Mucosa of descending colon (tissue), 3 donors: Measurements from ENCODE around the gene INHBE. TPM values are rescaled to one million over a fixed set of nuclear protein-coding genes. Genes with fewer than 3 reads are reported as not detected.
"Not testable (repeated sequence)": the region's sequence is repeated elsewhere in the genome, so short reads cannot be mapped to it uniquely, and the experiment has no call there.

ENCODE experiments used
- ATAC-seq: fragments of 200-7000 bp; cut with Tn5 transposase; one replicate; pipeline ENCODE4 v1.9.1; 2020; ENCODE audit warnings: mild to moderate bottlenecking, moderate library complexity
- DNase-seq, 3 donors: peaks; one replicate each; pipeline ENCODE4 v3.0.0-alpha.2; 2020
- H3K36me3 ChIP-seq: fragments of 200-600 bp; one replicate; pipeline ENCODE4 v1.8.0; 2021; ENCODE audit warnings: low read depth, mild to moderate bottlenecking
- H3K4me1 ChIP-seq: fragments of 200-600 bp; one replicate; pipeline ENCODE4 v1.8.0; 2021; ENCODE audit warnings: low read depth, mild to moderate bottlenecking
- H3K4me3 ChIP-seq: fragments of 200-600 bp; one replicate; pipeline ENCODE4 v1.8.0; 2021; ENCODE audit warnings: mild to moderate bottlenecking
- H3K9me3 ChIP-seq: fragments of 200-600 bp; one replicate; pipeline ENCODE4 v1.8.0; 2021; ENCODE audit warnings: mild to moderate bottlenecking
- intact Hi-C, 2 donors: fragments of 100-400 bp; cut with DNase I in 1 of 2; cut with micrococcal nuclease in 1 of 2; formaldehyde crosslinking; loops; one replicate each; pipeline versions ENCODE4 v1.11.0 to v1.11.1; 2022; cut with DNase I, micrococcal nuclease
- long read RNA-seq, 2 donors: library from polyadenylated mRNA; unstranded; transcript quantifications; one replicate each; pipeline ENCODE4 v2.0.0, GENCODE V29; 2019 to 2021
- total RNA-seq, 3 donors: library from RNA; stranded (reverse); fragmentation: NEBNext Ultra II Directional in 2 of 3; extraction: Animal tissue kit (Norgen Biotek cat#: 25700) in 2 of 3; gene quantifications; one replicate each; pipeline versions ENCODE4 v1.2.1 to v1.2.4, GENCODE V29; 2021 to 2023
- TF ChIP-seq, protein P1 (sequence below): fragments of 200-600 bp; IDR thresholded peaks from one replicate; pipeline ENCODE4 v1.8.0; 2022; ENCODE audit warnings: antibody characterized with exemption, mild to moderate bottlenecking
- donor health status: DM: no; HTN: no; CAD: no; lungs with moderate emphysema.
- donor health status: DM: no; HTN: no; CAD: no.
- donor health status: DM: no; HTN: yes; CAD: no.

Gene INHBE, protein sequence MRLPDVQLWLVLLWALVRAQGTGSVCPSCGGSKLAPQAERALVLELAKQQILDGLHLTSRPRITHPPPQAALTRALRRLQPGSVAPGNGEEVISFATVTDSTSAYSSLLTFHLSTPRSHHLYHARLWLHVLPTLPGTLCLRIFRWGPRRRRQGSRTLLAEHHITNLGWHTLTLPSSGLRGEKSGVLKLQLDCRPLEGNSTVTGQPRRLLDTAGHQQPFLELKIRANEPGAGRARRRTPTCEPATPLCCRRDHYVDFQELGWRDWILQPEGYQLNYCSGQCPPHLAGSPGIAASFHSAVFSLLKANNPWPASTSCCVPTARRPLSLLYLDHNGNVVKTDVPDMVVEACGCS
- not detected for total RNA-seq
- long read RNA-seq, donor 1 = 0 reads
- long read RNA-seq, donor 2 = 0 reads

DNA sequence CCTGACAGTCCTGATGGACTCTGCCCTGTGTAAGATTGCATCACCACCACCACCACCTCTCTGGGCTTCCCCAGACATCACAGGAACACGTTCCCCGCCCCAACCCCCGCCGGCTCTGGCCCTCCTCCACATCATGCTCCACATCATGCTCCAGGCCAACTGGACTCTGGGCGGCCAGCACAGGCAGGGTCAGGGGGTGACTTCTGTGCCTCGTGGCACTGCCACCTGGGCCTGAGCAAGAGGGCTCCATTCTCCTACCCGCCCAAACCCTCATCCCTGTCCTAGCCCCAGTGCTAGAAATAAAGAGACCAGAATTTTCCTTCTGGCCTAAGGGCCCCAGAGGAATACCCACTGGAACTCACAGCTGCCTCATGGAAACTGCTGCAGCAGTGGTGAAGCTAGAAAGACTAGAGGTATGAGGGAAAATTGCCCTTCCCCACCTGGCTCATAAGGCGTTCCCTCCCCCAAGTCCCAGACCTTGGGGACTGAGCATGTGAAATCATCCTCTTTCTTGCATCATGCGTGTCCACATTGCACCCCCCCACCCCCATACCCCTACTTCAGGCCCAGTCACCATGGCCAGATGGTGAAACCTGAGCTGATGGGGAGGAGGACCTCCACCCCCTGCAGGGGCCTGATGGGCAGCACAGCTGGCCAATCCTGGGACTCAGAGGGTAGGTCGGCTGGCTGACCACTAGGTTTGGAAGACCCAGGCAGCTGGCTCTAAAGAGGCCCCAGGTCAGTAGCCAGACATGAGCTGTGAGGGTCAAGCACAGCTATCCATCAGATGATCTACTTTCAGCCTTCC is at the start of gene INHBE:
TSS of gene INHBE (plus strand) at position 742 of the 808 bp plus-strand sequence. CDS start 230 bp downstream, outside the sequence.
- H3K4me3 ChIP-seq = no peak within 1 kb of the TSS
- intact Hi-C loops = loop anchor here (10.0 kb wide), 3 partner anchors 150 to 190 kb away; no protein-coding TSS in a partner anchor
- no peaks in the 10 kb centered on the region for H3K36me3 ChIP-seq
- DNase-seq (no peak), ATAC-seq (no peak)
- TF ChIP-seq, protein P1, sequence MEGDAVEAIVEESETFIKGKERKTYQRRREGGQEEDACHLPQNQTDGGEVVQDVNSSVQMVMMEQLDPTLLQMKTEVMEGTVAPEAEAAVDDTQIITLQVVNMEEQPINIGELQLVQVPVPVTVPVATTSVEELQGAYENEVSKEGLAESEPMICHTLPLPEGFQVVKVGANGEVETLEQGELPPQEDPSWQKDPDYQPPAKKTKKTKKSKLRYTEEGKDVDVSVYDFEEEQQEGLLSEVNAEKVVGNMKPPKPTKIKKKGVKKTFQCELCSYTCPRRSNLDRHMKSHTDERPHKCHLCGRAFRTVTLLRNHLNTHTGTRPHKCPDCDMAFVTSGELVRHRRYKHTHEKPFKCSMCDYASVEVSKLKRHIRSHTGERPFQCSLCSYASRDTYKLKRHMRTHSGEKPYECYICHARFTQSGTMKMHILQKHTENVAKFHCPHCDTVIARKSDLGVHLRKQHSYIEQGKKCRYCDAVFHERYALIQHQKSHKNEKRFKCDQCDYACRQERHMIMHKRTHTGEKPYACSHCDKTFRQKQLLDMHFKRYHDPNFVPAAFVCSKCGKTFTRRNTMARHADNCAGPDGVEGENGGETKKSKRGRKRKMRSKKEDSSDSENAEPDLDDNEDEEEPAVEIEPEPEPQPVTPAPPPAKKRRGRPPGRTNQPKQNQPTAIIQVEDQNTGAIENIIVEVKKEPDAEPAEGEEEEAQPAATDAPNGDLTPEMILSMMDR = no peak
- H3K9me3 ChIP-seq = no peaks in the 10 kb centered on the region
- H3K4me1 ChIP-seq = peaks cover 9% of the 10 kb centered on the region

DNA sequence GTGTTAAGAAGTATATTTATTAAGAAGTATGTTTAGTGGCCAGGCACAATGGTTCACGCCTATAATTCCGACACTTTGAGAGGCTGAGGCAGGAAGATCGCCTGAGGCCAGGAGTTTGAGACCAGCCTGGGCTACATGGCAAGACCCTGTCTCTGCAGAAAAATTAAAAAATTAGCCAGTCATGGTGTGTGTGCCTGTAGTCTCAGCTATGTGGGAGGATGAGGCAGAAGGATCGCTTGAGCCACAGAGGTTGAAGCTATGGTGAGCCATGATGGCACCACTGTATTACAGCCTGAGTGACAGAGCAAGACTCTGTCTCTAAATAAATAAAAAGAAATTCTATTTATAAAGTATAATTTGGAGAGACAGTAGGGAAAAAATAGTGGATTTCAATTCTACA is 44.6 kb upstream of the INHBE start:
- no peaks in the 10 kb centered on the region for H3K4me1 ChIP-seq
- no peaks in the 10 kb centered on the region for H3K9me3 ChIP-seq
- H3K36me3 ChIP-seq = no peaks in the 10 kb centered on the region
- TF ChIP-seq, protein P1 = no peak
- intact Hi-C loops = no loop called here
- no peak overlapping the region for H3K4me3 ChIP-seq
- no peak for DNase-seq
- ATAC-seq = no peak

DNA sequence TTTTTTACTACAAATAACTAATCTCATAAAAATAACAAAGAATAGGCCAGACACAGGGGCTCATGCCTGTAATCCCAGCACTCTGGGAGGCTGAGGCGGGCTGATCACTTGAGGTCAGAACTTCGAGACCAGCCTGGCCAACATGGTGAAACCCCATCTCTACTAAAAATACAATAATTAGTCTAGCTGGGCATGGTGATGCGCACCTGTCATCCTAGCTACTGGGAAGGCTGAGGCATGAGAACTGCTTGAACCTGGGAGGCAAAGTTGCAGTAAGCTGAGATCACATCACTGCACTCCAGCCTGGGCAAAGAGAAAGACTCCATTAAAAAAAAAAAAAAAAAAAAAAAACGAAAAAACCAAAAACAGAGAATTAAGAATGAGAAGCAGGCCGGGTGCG is 40.9 kb upstream of the INHBE start:
- H3K9me3 ChIP-seq, intact Hi-C loops, H3K4me3 ChIP-seq, H3K36me3 ChIP-seq, DNase-seq, H3K4me1 ChIP-seq, ATAC-seq: not testable (repeated sequence)

DNA sequence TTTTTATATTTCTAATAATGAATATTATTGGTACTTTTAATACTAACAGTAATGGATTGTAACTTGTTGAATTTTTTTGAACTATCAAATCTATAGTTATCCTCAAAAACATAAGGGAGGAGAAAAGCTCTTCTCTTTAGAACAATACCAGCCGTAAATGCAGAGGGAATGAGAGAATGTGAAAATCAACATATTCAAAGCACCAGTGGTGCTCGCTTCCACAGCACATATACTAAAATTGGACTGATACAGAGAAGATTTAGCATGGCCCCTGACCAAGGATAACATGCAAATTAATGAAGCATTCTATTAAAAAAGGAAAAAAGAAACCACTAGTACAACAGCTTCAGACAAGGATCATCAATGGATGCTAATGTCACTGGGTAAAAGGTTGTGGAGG is 40.0 kb upstream of the INHBE start:
- DNase-seq (no peak), ATAC-seq (no peak)
- TF ChIP-seq, protein P1 = no peak
- intact Hi-C loops = no loop called here
- H3K4me1 ChIP-seq = no peaks in the 10 kb centered on the region
- H3K4me3 ChIP-seq = no peak overlapping the region
- H3K9me3 ChIP-seq = no peaks in the 10 kb centered on the region
- no peaks in the 10 kb centered on the region for H3K36me3 ChIP-seq

DNA sequence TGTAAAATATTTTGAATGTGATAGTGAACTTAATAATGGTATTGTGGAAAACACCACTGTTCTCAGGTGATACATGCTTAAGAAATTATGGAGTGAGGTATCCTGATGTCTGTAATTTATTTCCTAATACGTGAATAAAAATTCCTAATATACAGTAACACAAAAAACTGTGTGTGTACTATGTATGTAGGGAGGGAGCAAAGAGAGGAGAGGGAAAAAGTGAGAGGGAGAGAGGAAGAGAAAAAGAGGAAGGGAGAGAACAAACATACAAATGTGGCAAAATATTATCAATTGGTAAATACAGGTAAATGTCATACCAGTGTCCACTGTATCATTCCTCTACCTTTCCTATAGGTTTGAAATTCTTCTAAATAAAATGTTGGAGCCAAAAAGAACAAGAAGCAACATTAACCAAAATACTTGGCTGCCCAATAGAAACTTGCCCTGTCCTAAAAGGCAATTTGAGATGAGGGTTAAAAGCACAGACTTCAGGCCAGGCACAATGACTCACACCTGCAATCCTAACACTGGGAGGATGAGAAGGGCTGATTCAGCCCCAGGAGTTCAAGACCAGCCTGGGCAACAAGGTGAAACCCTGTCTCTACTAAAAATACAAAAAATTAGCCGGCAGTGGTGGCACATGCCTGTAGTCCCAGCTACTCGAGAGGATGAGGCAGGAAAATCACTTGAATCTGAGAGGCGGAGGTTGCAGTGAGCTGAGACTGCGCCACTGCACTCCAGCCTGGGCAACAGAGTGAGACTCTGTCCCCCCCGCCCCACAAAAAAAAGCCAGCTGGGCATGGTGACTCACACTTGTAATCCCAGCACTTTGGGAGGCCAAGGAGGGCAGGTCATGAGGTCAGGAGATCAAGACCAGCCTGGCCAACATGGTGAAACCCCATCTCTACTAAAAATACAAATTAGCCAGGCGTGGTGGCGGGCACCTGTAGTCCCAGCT is 38.8 kb upstream of the INHBE start:
- Histone ChIP-seq H3K4me1 (no peaks in the 10 kb centered on the region), H3K9me3 (no peaks in the 10 kb centered on the region), H3K4me3 (no peak overlapping the region), H3K36me3 (no peaks in the 10 kb centered on the region)
- no peak for ATAC-seq
- intact Hi-C loops = no loop called here
- TF ChIP-seq, protein P1 = no peak
- DNase-seq = no peak
